Activated CD4-positive, alpha-beta T cell treated with anti-CD3 and anti-CD28 coated beads, Interleukin-2, amount 50 U/mL, for 48 hours (primary cell): ENCODE results near the gene NIT1.
"Not testable (repeated sequence)": the region's sequence is repeated elsewhere in the genome, so short reads cannot be mapped to it uniquely, and the experiment has no call there.

Source experiments
- DNase-seq, 2 experiments: peaks; one replicate each; pipeline ENCODE4 v3.0.0-alpha.2; 2020

Gene NIT1

DNA sequence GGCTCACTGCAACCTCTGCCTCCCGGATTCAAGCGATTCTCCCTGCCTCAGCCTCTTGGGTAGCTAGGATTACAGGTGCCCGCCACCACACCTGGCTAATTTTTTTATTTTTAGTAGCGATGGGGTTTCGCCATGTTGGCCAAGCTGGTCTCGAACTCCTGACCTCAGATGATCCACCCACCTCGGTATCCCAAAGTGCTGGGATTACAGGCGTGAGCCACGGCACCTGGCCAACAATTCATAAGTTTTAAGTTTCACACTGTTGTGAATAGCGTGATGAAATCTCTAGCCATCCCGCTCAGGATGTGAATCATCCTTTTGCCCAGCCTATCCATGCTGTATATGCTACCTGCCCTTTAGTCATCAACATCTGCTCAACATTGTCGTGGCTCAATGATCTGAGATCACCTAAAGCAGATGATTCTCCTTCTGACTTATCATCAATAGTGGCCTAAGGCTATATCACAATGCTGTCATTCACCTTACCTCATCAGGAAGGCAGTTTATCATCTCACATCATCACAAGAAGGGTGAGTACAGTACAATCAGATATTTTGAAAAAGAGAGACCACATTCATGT is 2.7 kb upstream of the NIT1 start:
- peak in 1 of 2 experiments; percentile 51 for DNase-seq

DNA sequence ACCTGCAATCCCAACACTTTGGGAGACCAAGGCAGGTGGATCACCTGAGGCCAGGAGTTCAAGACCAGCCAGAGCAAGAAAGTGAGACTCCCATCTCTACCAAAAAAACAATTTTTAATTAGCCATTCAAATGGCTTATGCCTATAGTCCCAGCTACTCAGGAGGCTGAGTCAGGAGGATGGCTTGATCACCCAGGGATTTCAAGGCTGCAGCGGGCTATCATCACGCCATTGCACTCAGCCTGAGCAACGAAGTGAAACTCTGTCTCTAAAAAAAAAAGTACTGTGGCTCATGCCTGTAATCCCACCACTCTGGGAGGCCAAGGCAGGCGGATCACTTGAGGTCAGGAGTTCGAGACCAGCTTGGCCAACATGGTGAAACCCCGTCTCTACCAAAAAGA is 1.9 kb upstream of the NIT1 start:
- not testable (repeated sequence) for DNase-seq

DNA sequence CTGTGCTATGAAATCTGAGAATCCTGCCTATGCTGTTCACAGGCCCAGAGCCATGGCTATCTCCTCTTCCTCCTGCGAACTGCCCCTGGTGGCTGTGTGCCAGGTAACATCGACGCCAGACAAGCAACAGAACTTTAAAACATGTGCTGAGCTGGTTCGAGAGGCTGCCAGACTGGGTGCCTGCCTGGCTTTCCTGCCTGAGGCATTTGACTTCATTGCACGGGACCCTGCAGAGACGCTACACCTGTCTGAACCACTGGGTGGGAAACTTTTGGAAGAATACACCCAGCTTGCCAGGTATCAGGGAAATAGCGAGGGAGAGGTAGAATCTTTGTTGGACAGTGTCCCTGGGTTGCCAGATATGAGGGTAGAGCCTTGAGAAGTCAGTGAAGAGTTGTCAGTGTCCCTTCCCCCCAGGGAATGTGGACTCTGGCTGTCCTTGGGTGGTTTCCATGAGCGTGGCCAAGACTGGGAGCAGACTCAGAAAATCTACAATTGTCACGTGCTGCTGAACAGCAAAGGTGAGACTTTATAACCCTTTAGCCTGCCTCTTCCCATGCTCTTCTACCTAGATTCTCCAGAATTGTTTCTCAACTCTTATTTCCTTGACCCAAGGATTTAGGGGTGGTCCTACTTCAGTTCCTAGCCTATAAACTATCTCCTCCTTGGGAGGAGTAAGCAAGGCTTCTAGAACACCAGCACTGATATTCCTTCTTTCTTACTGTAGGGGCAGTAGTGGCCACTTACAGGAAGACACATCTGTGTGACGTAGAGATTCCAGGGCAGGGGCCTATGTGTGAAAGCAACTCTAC is 1.4 kb downstream of the NIT1 start:
- DNase-seq, result peak; percentile 65 to 78

DNA sequence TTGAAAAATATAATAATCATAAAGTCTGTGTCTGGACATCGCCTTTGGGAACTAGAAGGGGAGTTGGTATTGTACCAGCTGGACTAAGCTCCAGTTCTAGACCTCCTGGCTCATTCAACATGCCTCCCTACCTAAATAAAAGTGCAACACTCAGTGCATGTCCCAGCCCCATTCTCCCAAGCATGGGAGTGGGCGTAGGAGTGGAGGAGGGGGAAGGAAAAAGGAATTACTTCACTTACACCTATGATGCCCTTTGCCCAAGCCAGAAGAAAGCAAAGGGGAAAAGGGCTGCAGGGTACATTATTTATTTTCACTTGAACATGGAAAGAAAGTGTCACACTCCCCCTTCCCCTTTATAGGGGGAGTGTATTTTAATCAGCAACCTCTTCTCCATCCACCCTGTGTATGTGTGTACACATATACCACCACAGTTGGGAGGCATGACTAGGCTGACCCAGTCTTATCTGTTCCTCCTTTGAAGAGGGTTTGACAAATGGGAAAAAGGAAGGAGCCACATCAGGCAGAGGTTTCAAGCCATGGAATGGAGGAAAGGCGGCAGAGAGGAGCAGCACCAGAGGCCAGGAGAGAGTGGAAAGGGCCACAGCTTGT is 3.2 kb downstream of the NIT1 start:
- no peak for DNase-seq

DNA sequence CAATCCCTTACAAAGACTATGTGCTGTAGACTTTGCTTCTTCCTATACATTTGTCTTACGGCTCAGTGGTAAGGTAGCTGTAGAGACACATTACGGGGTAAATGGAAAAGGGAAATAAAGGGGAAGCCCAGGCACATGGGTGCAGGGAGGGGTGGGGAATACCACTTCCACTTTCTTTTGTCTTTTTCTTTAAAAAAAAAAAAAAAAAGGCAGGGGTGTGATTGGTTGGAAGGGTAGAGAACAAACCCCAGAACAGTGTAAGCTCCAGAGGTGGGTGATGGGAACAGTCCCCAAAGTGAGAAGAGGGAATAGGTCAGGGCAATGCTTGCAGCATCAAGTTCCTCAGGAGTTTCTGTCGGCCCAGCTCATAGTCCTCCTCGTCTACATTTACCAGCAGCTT is 3.9 kb downstream of the NIT1 start:
- DNase-seq, result no peak

DNA sequence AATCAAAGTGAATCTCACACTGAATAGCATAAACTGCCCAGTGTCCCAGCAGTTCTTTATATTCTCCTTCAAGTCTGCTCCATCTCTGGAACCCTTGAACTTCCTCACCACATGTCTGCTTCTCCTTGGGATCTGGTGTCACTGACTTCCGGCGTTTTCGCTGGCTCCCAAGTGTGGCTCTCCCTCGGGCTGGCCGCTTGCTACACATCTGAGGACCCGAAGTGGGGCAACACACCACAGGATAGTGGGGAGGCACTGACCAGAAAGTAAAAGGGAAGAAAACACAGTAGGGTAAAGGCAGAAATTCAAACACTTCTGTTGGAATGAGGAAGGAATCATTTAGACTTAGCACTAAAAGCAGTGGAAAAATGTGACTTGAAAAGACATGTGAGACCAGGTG is 5.1 kb downstream of the NIT1 start:
- no peak for DNase-seq

DNA sequence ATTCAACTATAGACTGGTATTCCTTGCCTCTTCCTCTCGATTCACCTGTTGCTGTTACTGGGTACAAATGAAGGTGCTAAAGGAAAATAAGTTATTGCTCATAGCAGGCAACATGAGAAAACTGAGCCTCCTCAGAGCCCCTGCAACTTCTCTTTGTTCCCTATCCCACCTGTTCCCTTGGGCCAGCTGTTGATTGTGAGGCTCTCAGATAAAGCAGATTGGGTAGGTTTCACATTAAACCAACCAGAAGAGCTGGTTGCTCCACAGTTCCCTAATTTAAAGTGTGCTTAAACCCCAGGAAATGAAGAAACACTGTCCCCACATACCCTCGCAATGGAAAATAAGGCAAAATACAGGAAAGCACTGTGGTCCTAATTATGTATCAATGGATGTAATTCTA is 9.7 kb downstream of the NIT1 start:
- DNase-seq, result no peak

DNA sequence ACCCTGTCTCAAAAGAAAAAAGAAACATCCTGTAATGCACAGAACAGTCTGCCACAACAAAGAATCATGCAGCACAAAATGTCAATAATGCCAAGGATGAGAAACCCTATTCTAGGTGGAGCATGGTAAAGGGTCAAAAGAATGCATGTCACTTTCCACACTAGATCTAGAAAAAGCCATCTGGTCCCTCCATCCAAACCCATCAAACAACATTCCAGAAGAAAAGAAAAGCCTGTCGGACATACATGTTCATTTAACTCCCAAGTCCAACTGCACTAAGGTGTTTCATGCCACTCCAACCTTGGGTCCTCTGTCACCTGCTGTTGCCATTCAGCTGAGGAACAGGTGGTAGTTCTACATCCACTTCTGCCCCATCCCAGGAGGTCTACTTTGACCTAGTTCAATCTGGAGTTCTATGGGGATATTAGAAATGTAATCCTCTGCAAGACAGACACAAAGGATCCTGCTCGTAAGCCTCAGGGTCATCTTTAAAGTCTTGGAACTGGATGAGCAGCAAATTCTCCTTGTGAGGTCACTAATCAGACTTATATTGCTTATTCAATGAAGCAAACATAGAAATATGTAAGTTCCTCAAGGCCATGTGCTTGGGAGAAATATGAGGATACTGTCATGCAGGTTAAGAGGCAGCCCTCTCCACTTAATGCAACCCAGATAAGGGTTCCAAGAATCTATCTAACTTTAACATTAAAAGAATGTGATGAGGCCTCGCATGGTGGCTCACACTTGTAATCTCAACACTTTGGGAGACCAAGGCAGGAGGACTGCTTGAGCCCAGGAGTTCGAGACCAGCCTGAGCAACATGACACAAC is 10.9 kb downstream of the NIT1 start:
- DNase-seq, result no peak

DNA sequence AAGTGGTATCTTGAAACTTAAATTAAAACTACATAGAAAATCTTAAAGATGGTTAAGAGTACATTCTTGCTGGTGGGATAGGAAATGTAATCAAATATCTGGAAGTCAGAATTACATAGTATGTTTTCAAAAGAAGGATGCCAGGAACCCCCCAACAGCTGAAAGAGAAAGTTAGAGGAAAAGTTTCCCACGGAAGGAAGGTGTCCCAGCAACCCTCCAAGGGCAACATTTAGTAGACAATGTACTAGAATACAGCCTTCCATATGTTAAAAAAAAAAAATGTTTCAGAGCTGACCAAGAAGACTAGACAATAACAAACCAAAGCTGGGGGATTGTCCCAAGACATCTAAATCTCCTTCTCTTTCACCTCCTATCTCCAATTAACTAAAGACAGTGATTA is 12.4 kb downstream of the NIT1 start:
- no peak for DNase-seq

DNA sequence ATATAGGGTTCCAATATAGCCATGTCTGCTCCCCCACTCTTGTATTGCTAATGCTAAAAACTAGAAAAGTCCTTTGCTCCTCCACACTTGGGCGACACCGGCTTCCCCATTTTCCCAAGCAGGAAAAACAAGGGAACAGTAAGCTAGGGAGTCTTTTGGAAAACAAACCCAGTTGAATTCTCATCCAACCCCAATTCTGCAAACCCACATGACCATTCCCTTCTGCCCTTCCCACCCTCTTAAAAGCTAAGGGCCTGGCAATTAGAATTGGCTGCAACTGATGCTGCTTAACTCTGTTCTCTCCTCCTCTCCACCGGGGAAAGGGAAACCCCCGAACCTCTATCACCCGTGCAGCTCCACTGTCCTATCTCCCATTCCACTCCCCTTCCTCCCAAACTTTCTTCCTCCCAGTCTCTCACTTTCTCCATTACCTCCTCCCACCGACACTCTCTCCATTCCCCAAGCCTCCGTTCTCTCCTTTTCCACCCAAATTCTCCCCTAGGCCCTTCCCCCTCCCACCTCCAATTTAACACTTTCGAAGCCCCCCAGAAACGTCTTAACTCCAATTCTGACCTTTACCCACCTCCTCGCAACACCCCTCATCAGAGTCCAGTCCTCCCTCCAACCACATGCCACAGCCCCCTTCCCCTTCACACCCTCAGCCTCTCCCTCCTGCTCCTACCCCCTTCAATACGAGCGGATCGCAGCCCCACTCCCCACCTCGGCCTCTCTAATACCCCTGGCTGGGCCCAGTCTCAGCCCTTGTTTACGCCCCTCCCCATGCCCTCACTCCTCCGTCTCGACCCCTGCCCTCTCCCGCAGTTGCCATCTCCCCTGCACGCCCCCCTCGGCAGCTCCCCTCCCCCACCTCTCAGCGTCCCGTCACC is 13.9 kb downstream of the NIT1 start:
- peak in 1 of 2 experiments; percentile 28 for DNase-seq

DNA sequence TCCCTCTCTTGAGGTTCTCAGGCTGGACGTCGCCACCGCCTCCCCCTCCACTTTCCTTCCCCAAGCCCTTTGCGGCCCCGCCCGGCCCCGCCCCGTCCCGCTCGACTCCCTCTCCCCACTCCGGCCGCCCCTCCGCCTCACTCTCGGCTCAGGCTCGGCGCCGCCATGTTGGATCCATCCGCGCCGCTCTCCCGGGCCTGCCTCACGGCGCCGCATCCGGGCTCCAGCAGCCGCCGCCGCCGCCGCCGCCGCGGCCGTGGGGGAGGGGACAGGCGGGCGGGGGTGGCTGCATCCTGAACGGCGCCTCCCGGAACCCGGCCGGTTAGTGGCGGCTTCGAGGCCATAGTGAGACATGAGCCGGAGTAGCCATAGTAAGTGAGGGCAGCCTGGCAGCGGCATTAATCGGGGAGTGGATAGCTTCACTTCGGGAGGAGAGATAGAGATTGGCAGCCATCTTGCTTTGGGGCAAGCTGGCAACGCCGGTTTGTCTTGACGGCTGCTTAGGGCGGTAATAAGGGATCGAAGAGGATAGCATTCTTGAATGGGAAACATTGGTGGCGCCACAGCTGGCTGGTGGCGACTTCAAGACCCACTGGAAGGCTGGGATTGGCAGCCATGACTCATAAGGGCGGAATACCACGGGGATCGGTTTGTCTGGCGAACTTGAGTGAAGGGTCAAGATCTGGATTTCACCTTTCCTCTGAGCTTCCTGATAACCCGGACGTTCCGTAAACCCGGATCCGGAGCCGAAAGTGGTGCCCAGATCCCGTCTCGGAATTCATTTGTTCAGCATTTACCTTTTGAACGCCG is 14.7 kb downstream of the NIT1 start, which contains the start of gene DEDD:
Gene DEDD, minus strand, starts transcription at position 258 of the 810 bp plus-strand sequence. CDS start 8,205 bp downstream, outside the sequence.
- peak; percentile 88 to 92 for DNase-seq

DNA sequence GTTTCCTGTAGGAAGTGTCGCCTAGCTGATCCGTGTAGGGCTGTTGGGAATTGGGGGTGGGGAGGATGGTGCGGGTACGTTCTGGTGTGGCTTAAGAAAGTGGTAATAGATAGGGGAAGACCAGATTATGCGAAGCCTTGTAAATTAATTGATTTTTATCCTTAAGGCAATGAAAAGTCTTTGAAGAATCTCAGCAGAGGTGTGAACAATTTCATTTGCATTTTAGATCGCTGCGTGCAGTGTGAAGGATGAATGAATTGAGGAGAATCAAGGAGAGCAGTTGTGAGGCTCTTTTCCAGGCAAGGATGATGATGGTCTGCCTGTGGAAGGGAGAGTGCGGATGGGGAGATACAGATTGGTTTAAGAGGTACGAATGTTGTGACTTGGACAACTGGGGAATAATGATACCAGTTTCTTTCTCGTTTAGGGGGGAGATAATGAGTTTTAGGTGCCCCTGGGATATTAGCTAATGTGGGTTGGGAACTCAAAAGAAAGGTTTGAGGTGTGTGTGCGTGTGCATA is 15.4 kb downstream of the NIT1 start:
- DNase-seq, result no peak

DNA sequence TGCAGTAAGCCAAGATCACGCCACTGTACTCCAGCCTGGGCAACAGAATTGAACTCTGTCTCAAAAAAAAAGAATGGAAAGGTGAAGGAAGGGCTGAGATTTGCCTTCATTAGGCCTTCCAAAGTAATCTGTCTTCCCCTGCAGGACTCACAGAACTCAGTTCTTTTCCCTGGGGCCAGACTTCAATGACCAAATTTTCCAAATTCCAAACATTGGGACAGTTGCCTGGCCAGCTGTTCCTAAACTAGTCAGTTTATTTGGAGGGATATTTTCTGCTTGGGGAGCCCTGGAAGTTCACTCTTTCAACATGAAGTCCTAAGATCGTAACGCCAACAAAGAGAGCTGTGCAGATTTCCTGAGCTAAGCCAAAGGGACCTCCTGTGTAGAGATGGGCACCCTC is 20.0 kb downstream of the NIT1 start:
- no peak for DNase-seq

DNA sequence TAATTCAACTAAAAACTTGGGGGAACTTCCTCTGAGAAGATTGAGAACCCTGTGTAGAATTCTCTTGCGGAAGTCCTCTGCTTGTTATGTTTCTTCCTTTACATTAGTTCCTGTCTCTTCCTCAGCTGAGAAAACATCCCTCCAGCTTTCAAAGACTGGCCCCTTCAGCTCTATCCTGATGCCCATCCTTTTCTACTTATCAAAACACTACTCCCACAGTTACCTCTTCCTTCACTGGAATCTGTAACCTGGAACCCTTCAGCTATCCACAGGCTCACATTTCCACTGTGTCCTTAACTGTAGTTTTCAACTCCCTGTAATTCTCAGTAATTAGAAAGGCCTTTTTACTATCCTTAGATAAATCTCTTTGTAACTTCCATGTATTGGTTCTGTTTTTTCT is 20.5 kb downstream of the NIT1 start:
- DNase-seq, result no peak

DNA sequence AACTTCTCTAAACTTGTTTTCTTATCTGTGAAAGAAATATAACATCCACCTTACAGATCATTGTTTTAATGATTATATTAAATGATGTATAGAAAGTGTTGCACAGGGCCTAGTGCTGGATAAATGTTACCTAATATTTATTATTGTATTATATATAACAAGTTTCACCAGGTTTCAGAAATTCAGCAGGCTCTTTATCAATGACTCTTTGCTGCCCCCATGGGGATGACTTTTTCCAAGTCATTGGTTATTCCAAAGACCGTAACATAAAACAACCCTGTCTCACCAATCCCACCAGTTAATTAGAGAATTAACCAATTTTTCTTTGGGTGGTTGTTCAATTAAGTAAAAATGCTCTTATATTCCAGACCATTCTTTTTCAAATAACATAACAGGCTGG is 21.9 kb downstream of the NIT1 start:
- peak; percentile 28 to 44 for DNase-seq

DNA sequence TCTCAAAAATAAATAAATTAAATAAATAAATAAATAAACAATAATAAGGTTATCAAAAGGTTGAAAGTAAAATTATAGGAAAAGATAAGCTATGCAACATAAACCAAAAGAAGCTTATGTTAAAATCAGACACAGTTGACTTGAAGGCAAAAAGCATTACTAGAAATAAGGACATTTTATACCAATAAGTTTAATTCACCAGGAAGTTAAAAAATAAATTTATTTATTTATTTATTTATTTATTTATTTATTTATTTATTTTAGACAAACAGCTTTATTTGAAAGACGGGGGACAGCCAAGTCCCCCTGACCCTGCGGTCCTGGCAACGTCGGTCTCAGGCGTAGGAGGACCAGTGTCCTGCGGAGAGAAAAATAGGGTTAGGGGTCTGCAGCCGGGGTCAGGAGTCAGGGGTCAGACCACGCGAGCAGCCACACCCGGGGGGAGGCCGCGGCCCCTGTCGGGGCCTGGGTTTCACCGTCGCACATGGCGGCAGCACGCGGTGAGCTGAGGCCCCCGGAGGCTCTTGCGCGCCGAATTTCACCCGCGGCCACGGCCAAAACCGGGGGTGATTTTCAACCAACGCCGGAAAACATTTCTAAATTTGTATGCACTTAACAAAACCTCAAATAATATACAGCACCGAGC is 23.0 kb downstream of the NIT1 start:
- no peak for DNase-seq

DNA sequence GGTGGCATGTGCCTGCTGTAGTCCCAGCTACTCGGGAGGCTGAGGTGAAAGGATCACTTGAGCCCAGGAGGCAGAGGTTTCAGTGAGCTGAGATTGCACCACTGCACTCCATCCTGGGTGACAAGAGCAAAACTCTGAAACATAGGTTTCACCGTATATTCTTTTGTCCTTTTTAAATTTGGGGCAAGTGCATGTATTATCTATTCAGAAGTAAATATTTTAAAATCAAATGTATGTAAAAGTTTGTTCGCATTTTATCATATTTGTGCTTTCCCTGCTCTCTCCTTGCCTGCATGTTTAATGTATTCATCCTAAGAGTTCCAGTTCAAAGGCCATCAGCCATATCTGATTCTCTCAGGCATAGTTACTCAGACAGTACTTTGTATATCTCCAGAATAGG is 27.9 kb downstream of the NIT1 start:
- no peak for DNase-seq

DNA sequence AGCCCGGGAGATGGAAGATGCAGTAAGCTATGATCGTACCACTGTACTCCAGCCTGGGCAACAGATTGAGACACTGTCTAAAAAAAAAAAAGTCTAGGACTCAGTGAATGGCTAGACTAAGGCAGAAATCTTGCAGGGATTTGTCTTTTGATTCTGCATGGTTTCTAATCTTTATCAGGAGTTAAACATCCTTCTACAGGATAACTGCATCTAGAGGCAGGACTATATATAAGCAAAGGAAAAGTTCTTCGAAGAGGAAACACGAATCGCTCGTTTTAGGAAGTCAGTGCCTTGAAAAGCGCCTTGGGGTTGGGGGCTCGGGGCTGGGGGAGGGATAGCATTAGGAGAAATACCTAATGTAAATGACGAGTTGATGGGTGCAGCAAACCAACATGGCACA is 35.3 kb downstream of the NIT1 start:
- no peak for DNase-seq

DNA sequence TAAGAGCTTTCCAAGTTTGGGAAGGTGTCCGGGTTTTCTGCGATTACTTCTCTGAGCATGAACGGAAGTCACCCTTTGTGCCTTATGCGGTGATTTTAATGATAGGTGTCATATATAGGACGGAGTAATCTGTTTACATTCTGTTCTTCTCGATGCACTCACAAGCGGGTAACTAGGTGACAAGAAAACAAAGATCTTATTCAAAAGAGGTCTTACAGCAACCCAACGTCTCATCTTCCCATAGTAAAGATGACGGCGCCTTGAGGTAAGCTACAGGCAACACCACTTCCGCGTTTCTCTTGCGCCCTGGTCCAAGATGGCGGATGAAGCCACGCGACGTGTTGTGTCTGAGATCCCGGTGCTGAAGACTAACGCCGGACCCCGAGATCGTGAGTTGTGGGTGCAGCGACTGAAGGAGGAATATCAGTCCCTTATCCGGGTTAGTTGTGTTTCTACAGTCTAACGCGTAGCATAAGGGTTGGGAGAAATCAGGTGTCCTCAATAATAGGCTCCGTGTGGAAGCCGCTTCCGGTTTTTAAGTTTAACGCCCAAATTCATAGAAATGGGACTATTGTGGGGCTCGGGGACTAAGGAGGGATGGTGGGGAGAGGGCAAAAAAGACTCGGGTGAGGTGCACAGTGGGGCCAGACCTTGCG is 35.9 kb downstream of the NIT1 start, which contains the start of gene UFC1:
Gene UFC1, plus strand, starts transcription at position 297 of the 656 bp plus-strand sequence. Its CDS starts 20 bp downstream, at position 317.
- DNase-seq, result peak; percentile 76 to 82

DNA sequence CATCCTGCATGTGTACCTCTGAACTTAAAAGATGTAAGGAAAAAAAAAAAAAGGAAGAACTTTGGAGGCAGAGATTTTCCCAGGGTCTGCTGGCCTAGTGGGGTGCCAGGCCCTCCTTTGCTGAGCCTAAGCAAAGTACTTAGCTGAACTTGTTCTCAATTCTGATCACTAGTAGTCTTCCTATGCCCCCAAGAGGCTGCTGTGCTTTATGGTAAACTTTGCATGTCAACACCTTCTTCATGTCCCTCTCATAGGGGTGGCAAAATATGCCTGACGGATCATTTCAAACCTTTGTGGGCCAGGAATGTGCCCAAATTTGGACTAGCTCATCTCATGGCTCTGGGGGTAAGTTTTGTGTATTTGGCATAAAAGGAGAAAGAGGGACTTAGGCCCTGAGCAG is 40.0 kb downstream of the NIT1 start:
- no peak for DNase-seq
